ENCODE data around the gene UBAC2. TPM values are rescaled to one million over a fixed set of nuclear protein-coding genes. Genes with fewer than 3 reads are reported as not detected.

Gene UBAC2
- polyA plus RNA-seq, 2 donors = 63.0 to 70.1 TPM

GRCh38 chr13:99308471-99309087, 107.9 kb downstream of the UBAC2 start:
- Histone ChIP-seq H3K9me3 (ENCODE audit: control insufficient read depth in 2 of 2, insufficient read depth in 1 of 2, low read depth in 1 of 2, low read length in 1 of 2) (peaks cover 0 to 4% of the 10 kb centered on the region in 2 donors), H3K27me3 (ENCODE audit: control insufficient read depth in 1 of 2, insufficient read depth in 2 of 2, low read length in 2 of 2) (no peaks in the 10 kb centered on the region), H3K27ac (ENCODE audit: low read depth in 2 of 2, low read length in 1 of 2) (no peak overlapping the region), H3K36me3 (ENCODE audit: control insufficient read depth in 2 of 2, insufficient read depth in 2 of 2, low read length in 1 of 2) (peaks cover 5 to 6% of the 10 kb centered on the region in 2 donors), H3K4me3 (ENCODE audit: low read depth in 1 of 2, low read length in 2 of 2) (no peak overlapping the region), H3K4me1 (ENCODE audit: control insufficient read depth in 2 of 2, insufficient read depth in 2 of 2, low read length in 1 of 2) (peaks cover 3 to 5% of the 10 kb centered on the region in 2 donors)
- 72 to 79% methylated on average over 3 of the region's 3 CpGs for whole genome bisulfite sequencing, 2 donors

- H3K36me3 ChIP-seq (ENCODE audit: control insufficient read depth in 2 of 2, insufficient read depth in 2 of 2, low read length in 1 of 2) = peaks cover 0 to 2% of the 10 kb centered on the region in 2 donors
- H3K9me3 ChIP-seq (ENCODE audit: control insufficient read depth in 2 of 2, insufficient read depth in 1 of 2, low read depth in 1 of 2, low read length in 1 of 2) = no peaks in the 10 kb centered on the region
- no peaks in the 10 kb centered on the region for H3K27me3 ChIP-seq (ENCODE audit: control insufficient read depth in 1 of 2, insufficient read depth in 2 of 2, low read length in 2 of 2)
- H3K27ac ChIP-seq (ENCODE audit: low read depth in 2 of 2, low read length in 1 of 2) = no peak overlapping the region
- WGBS, 2 donors = 72 to 76% methylated on average over 4 of the region's 4 CpGs
- H3K4me1 ChIP-seq (ENCODE audit: control insufficient read depth in 2 of 2, insufficient read depth in 2 of 2, low read length in 1 of 2) = peaks cover 3 to 5% of the 10 kb centered on the region in 2 donors
- H3K4me3 ChIP-seq (ENCODE audit: low read depth in 1 of 2, low read length in 2 of 2) = no peak overlapping the region
Measured at GRCh38 chr13:99310382-99311031, 109.9 kb downstream of the UBAC2 start.

GRCh38 chr13:99311137-99311536, 110.5 kb downstream of the UBAC2 start:
- H3K27me3 ChIP-seq (ENCODE audit: control insufficient read depth in 1 of 2, insufficient read depth in 2 of 2, low read length in 2 of 2) = no peaks in the 10 kb centered on the region
- peaks cover 0 to 2% of the 10 kb centered on the region in 2 donors for H3K36me3 ChIP-seq (ENCODE audit: control insufficient read depth in 2 of 2, insufficient read depth in 2 of 2, low read length in 1 of 2)
- peaks cover 4 to 5% of the 10 kb centered on the region in 2 donors for H3K4me1 ChIP-seq (ENCODE audit: control insufficient read depth in 2 of 2, insufficient read depth in 2 of 2, low read length in 1 of 2)
- 81 to 85% methylated on average over 4 of the region's 4 CpGs for WGBS, 2 donors
- peak overlapping the region in 1 of 2 donors; percentile 40 for H3K27ac ChIP-seq (ENCODE audit: low read depth in 2 of 2, low read length in 1 of 2)
- H3K4me3 ChIP-seq (ENCODE audit: low read depth in 1 of 2, low read length in 2 of 2) = no peak overlapping the region
- no peaks in the 10 kb centered on the region for H3K9me3 ChIP-seq (ENCODE audit: control insufficient read depth in 2 of 2, insufficient read depth in 1 of 2, low read depth in 1 of 2, low read length in 1 of 2)

GRCh38 chr13:99311748-99312492, 111.3 kb downstream of the UBAC2 start:
- no peaks in the 10 kb centered on the region for H3K9me3 ChIP-seq (ENCODE audit: control insufficient read depth in 2 of 2, insufficient read depth in 1 of 2, low read depth in 1 of 2, low read length in 1 of 2)
- peak overlapping the region; percentile 4 to 65 for H3K27ac ChIP-seq (ENCODE audit: low read depth in 2 of 2, low read length in 1 of 2)
- peaks cover 4 to 5% of the 10 kb centered on the region in 2 donors for H3K4me1 ChIP-seq (ENCODE audit: control insufficient read depth in 2 of 2, insufficient read depth in 2 of 2, low read length in 1 of 2)
- peaks cover 0 to 2% of the 10 kb centered on the region in 2 donors for H3K36me3 ChIP-seq (ENCODE audit: control insufficient read depth in 2 of 2, insufficient read depth in 2 of 2, low read length in 1 of 2)
- 86 to 89% methylated on average over 10 of the region's 10 CpGs for WGBS, 2 donors
- no peak overlapping the region for H3K4me3 ChIP-seq (ENCODE audit: low read depth in 1 of 2, low read length in 2 of 2)
- H3K27me3 ChIP-seq (ENCODE audit: control insufficient read depth in 1 of 2, insufficient read depth in 2 of 2, low read length in 2 of 2) = no peaks in the 10 kb centered on the region

GRCh38 chr13:99312493-99312883, 111.8 kb downstream of the UBAC2 start:
- no peak overlapping the region for H3K4me3 ChIP-seq (ENCODE audit: low read depth in 1 of 2, low read length in 2 of 2)
- 77 to 80% methylated on average over 7 of the region's 7 CpGs for WGBS, 2 donors

GRCh38 chr13:99313501-99313900, 112.8 kb downstream of the UBAC2 start:
- Histone ChIP-seq H3K4me1 (ENCODE audit: control insufficient read depth in 2 of 2, insufficient read depth in 2 of 2, low read length in 1 of 2) (peaks cover 4 to 5% of the 10 kb centered on the region in 2 donors), H3K9me3 (ENCODE audit: control insufficient read depth in 2 of 2, insufficient read depth in 1 of 2, low read depth in 1 of 2, low read length in 1 of 2) (no peaks in the 10 kb centered on the region), H3K27me3 (ENCODE audit: control insufficient read depth in 1 of 2, insufficient read depth in 2 of 2, low read length in 2 of 2) (no peaks in the 10 kb centered on the region), H3K36me3 (ENCODE audit: control insufficient read depth in 2 of 2, insufficient read depth in 2 of 2, low read length in 1 of 2) (peaks cover 0 to under 1% of the 10 kb centered on the region in 2 donors), H3K27ac (ENCODE audit: low read depth in 2 of 2, low read length in 1 of 2) (peak overlapping the region; percentile 12 to 14), H3K4me3 (ENCODE audit: low read depth in 1 of 2, low read length in 2 of 2) (no peak overlapping the region)
- 62 to 68% methylated on average over 3 of the region's 3 CpGs for WGBS, 2 donors

More at GRCh38 chr13:99312493-99312883, 111.8 kb downstream of the UBAC2 start:
- peak overlapping the region in 1 of 2 donors; percentile 6 for H3K27ac ChIP-seq (ENCODE audit: low read depth in 2 of 2, low read length in 1 of 2)
- H3K36me3 ChIP-seq (ENCODE audit: control insufficient read depth in 2 of 2, insufficient read depth in 2 of 2, low read length in 1 of 2) = peaks cover 0 to 2% of the 10 kb centered on the region in 2 donors
- peaks cover 4 to 5% of the 10 kb centered on the region in 2 donors for H3K4me1 ChIP-seq (ENCODE audit: control insufficient read depth in 2 of 2, insufficient read depth in 2 of 2, low read length in 1 of 2)
- no peaks in the 10 kb centered on the region for H3K27me3 ChIP-seq (ENCODE audit: control insufficient read depth in 1 of 2, insufficient read depth in 2 of 2, low read length in 2 of 2)
- no peaks in the 10 kb centered on the region for H3K9me3 ChIP-seq (ENCODE audit: control insufficient read depth in 2 of 2, insufficient read depth in 1 of 2, low read depth in 1 of 2, low read length in 1 of 2)

- 57 to 81% methylated on average over 1 of the region's 1 CpG for WGBS, 2 donors
- H3K4me3 ChIP-seq (ENCODE audit: low read depth in 1 of 2, low read length in 2 of 2) = no peak overlapping the region
- no peaks in the 10 kb centered on the region for H3K27me3 ChIP-seq (ENCODE audit: control insufficient read depth in 1 of 2, insufficient read depth in 2 of 2, low read length in 2 of 2)
- no peaks in the 10 kb centered on the region for H3K9me3 ChIP-seq (ENCODE audit: control insufficient read depth in 2 of 2, insufficient read depth in 1 of 2, low read depth in 1 of 2, low read length in 1 of 2)
- no peak overlapping the region for H3K27ac ChIP-seq (ENCODE audit: low read depth in 2 of 2, low read length in 1 of 2)
- H3K4me1 ChIP-seq (ENCODE audit: control insufficient read depth in 2 of 2, insufficient read depth in 2 of 2, low read length in 1 of 2) = peaks cover 4 to 5% of the 10 kb centered on the region in 2 donors
- H3K36me3 ChIP-seq (ENCODE audit: control insufficient read depth in 2 of 2, insufficient read depth in 2 of 2, low read length in 1 of 2) = no peaks in the 10 kb centered on the region
Measured at GRCh38 chr13:99313941-99314340, 113.3 kb downstream of the UBAC2 start.

GRCh38 chr13:99314640-99315176, 114.1 kb downstream of the UBAC2 start:
- peaks cover 0 to 2% of the 10 kb centered on the region in 2 donors for H3K36me3 ChIP-seq (ENCODE audit: control insufficient read depth in 2 of 2, insufficient read depth in 2 of 2, low read length in 1 of 2)
- WGBS, 2 donors = 68 to 70% methylated on average over 10 of the region's 10 CpGs

GRCh38 chr13:99315186-99315585, 114.5 kb downstream of the UBAC2 start:
- no peak overlapping the region for H3K4me3 ChIP-seq (ENCODE audit: low read depth in 1 of 2, low read length in 2 of 2)
- no peaks in the 10 kb centered on the region for H3K9me3 ChIP-seq (ENCODE audit: control insufficient read depth in 2 of 2, insufficient read depth in 1 of 2, low read depth in 1 of 2, low read length in 1 of 2)
- no peaks in the 10 kb centered on the region for H3K27me3 ChIP-seq (ENCODE audit: control insufficient read depth in 1 of 2, insufficient read depth in 2 of 2, low read length in 2 of 2)
- peak overlapping the region; percentile 1 to 35 for H3K27ac ChIP-seq (ENCODE audit: low read depth in 2 of 2, low read length in 1 of 2)
- peaks cover 4 to 5% of the 10 kb centered on the region in 2 donors for H3K4me1 ChIP-seq (ENCODE audit: control insufficient read depth in 2 of 2, insufficient read depth in 2 of 2, low read length in 1 of 2)
- H3K36me3 ChIP-seq (ENCODE audit: control insufficient read depth in 2 of 2, insufficient read depth in 2 of 2, low read length in 1 of 2) = peaks cover 0 to 3% of the 10 kb centered on the region in 2 donors
- 77 to 80% methylated on average over 6 of the region's 6 CpGs for WGBS, 2 donors

More at GRCh38 chr13:99314640-99315176, 114.1 kb downstream of the UBAC2 start:
- no peaks in the 10 kb centered on the region for H3K9me3 ChIP-seq (ENCODE audit: control insufficient read depth in 2 of 2, insufficient read depth in 1 of 2, low read depth in 1 of 2, low read length in 1 of 2)
- H3K4me1 ChIP-seq (ENCODE audit: control insufficient read depth in 2 of 2, insufficient read depth in 2 of 2, low read length in 1 of 2) = peaks cover 4 to 5% of the 10 kb centered on the region in 2 donors
- H3K27me3 ChIP-seq (ENCODE audit: control insufficient read depth in 1 of 2, insufficient read depth in 2 of 2, low read length in 2 of 2) = no peaks in the 10 kb centered on the region
- peak overlapping the region in 1 of 2 donors; percentile 1 for H3K27ac ChIP-seq (ENCODE audit: low read depth in 2 of 2, low read length in 1 of 2)
- no peak overlapping the region for H3K4me3 ChIP-seq (ENCODE audit: low read depth in 1 of 2, low read length in 2 of 2)
